Left forelimb (tissue), 1 donor: ENCODE results near the gene SMU1.
"Not testable (repeated sequence)": the region's sequence is repeated elsewhere in the genome, so short reads cannot be mapped to it uniquely, and the experiment has no call there.

Experiments
- DNase-seq: peaks from one replicate; pipeline ENCODE4 v3.0.0-alpha.2; 2018; ENCODE audit warnings: low spot score

SMU1 gene

DNA sequence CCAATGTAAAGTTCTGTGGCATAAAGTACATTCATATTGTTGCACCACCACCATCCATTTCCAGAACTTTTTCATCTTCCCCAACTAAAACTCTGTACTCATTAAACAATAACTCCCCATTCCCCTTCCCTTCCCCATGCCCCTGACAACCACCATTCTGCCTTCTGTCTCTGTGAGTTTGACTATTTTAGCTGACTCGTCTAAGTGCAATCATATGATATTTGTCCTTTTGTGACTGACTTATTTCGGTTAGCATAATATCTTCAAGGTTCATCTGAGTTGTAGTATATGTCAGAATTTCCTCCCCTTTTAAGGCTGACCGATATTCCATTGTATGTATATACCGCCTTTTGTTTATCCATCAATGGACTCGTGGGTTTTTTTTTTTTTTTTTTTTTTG is 29.0 kb upstream of the SMU1 start:
- DNase-seq, result no peak

- no peak for DNase-seq
These were observed 27.9 kb upstream of the SMU1 start for GRCh38 chr9:33104401-33104800.

- no peak for DNase-seq
These were observed 27.2 kb upstream of the SMU1 start for GRCh38 chr9:33103501-33104281.

DNA sequence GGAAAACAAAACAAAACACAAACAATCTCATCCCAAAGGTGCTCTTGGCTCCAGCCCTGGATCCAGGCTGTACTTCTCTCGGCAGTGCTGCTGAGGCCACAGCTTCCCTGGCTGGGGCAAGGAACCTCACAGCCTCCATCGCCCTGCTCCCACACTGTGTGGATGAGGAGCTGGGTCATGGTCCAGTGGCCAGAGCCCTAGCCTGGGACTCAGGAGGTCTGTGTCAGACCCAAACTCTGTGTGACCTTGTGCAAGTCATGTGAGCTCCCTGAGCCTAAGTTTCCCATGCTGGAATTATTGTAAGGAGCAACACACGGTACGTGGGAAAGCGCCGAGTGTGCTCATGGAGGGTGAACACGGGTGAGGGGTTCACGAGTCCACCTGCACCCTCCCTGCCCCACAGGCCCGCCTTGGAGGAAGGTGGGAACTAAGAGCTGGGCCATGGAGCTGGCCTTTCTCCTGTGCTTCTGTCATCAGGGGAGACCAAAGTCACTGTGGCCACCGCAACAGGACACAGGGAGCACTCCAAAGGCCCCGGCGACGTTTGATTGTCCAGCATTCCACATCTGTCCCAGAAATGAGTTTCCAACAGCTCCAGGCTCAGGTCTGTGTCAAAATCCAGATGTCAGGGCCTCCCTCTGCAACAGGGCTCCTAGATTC is 26.2 kb upstream of the SMU1 start:
- no peak for DNase-seq

DNA sequence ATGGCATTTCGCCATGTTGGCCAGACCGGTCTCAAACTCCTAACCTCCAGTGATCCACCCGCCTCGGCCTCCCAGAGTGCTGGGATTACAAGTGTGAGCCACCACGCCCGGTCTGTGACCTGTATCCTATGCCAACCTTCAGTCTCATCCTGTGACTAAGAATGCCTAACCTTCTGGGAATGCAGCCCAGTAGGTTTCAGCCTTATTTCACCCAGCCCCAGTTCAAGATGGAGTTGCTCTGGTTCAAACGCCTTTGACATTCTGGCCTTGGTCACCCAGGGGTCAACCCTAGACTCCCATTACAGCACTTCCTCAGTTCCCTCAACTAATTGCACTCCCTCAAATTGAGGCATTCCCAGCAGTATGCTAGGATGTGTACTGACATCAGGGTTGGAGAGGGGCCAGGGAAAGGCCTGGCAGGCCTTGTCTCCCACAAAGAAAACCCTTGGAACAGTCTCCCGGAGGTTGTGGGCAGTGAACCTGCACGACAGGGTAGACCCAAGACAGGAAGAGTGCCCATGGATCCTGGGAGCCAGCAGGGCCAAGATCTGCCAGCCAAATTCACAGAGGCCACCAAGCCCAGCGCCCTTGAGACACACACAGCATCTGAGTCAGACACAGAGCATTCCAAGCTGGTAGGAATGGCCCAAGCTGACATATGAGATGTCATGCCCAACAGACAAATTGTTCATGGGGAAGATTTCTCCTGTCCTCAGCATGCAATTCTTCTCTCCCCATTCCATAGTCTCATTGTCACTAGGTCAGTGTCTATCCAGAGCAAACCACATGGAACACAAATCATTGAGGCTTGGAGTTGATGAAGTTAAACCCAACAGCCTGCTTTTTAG is 24.9 kb upstream of the SMU1 start:
- DNase-seq, result no peak

DNA sequence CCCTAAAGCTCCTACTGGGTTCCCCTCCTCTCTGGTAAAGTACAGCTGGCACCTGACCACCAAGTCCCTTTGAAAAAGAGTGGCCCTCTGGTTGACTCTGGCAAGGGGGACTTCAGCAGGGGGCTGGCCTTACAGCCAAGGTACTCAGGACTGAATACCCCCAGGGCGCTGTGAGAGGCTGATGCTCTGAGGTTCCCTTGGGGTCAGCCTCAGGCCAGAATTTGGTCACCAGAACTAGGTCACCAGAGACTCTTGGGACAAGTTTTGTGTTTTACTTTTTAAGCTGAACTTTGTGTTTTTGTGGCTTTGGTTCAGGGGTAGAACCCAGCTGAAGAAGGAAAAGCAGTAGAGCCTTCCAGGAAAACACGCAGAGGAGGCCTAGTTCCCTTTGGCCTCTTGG is 23.3 kb upstream of the SMU1 start:
- DNase-seq, result no peak

GRCh38 chr9:33097192-33097591 is 20.7 kb upstream of the SMU1 start:
- no peak for DNase-seq

DNA sequence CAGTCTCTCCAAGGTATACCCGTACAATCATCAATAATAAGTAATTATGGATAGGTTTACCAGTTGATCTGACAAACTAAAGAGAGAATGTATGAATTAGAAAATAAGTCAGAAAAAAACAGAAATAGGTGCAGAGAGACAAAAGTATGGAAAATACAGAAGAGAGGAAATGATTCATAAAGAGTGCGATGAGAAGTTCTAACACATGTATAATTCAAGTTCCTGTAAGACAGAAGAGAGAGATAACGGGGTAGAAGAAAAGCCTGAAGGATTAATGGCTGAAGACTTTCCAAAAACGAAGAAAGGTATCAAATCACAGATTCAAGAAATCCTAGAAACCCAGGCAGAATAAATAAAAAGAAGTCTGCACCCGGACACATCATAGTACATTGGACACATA is 16.2 kb upstream of the SMU1 start:
- no peak for DNase-seq

GRCh38 chr9:33085672-33086071 is 9.2 kb upstream of the SMU1 start:
- not testable (repeated sequence) for DNase-seq

DNA sequence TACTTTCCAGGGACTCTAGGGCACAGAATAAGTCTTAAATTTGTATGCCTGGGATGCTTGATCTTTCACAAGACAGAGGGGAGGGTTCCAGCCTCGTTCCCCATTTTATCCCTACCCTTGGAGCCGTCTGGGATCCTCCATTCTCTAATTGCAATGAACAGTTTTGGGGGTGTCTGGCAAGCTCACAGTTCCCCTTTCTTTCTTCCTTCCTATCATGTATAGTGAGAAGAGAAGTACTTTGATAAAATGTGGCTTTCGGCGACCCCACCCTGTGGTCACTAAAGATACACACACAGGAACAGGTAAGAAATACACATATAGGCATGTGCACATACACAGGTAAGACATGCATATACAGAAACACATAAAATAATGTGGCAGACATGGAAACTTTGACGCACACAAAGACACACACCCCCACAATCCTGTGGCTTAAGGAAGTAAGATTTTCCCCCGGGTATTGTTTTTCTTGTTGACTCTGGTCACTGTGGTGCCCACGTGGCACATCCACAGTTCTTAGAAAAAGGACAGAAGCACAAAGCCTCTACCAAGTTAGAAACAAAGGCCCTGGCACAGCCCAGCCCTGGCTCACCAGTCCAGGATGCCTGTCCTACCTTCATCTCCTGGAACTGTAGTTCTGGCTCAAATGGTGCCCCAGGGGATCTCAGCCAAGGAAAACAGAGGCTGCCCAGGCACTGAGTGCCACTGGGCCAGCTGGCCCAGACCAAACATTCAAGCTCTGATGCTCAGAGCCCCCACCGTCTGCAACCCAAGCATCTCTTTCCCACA is 6.3 kb upstream of the SMU1 start:
- DNase-seq, result no peak

DNA sequence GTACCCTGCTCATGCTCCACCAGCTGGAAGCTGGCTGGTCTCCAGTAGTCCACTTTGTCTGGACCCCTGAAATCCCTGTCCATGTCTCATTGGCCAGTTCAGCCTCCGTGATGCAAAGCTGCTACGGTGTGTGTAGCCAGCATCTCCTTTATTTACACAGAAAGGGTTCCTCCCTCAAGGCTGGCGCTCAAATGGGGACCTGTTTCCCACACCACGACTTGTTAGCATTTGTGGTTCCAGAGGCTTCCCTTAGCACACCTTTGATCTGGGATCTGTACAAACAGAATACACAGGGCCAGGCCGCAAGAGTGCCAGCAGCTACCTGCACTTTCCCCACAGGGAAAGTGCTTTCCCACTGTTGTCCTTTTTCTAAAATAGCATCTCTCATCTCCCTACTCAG is 5.7 kb upstream of the SMU1 start:
- no peak for DNase-seq

DNA sequence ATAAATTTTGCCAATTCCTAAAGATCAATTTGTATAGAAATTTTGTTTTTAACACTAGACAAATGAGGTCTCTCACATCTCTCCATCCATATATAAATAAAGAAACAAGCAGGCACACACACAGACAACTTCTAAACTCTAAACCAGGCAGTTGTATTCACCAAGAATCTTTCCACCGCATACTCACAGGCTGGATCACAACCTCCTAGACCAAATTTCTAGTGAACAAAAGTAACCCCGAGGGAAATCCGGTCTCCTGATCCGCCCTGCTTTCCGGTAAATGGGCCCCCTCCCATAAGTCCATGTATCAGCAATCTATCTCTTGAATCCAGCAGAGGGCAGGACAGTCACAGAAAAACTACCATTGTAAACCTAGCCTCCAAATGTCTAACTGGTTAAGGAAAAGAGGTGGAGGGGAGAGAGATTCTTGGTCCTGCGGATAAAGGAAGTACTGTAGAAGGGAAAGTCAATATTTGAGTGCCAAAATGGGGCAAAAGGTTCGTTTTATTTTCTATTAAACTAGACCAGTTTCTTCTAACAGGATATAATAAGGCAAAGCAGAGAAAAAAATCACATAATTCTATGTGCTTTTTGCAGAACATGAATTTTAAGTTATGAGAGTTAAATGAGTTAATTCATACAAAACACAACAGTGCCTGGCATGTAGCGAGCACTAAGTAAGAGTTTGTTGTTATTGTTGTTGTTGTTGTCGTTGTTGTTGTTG is 4.8 kb upstream of the SMU1 start:
- DNase-seq, result no peak

- no peak for DNase-seq
These were observed 4.1 kb upstream of the SMU1 start for GRCh38 chr9:33080534-33080933.

GRCh38 chr9:33068991-33069390 is 7.5 kb downstream of the SMU1 start:
- DNase-seq, result no peak

- DNase-seq, result no peak
These were observed 11.1 kb downstream of the SMU1 start for GRCh38 chr9:33065157-33066076.

GRCh38 chr9:33051144-33051543 is 25.3 kb downstream of the SMU1 start:
- DNase-seq, result no peak

DNA sequence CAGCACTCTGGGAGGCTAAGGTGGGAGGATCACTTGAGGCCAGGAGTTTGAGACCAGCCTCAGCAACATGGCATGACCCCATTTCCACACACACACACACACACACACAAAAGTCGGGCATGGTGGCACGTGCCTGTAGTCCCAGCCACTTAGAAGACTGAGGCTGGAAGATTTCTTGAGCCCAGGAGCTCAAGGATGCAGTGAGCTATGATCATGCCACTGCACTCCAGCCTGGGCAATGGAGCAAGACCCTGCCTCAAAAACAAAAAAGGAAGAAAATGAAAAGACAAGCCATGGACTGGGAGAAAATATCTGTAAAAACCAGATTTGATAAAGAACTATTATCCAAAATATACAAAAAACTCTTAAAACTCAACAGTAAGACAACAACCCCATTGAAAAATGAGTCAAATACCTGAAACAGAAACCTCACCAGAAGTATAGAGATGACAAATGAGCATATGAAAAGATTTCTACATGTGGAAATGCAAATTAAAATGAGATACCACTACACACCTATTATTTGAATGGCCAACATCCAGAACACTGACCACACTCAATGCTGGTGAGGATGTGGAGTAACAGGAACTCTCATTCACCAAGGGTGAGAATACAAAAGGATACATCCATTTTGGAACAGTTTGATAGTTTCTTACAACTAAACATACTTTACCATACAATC is 26.7 kb downstream of the SMU1 start:
- no peak for DNase-seq

GRCh38 chr9:33048054-33048465 is 28.4 kb downstream of the SMU1 start:
- no peak for DNase-seq

DNA sequence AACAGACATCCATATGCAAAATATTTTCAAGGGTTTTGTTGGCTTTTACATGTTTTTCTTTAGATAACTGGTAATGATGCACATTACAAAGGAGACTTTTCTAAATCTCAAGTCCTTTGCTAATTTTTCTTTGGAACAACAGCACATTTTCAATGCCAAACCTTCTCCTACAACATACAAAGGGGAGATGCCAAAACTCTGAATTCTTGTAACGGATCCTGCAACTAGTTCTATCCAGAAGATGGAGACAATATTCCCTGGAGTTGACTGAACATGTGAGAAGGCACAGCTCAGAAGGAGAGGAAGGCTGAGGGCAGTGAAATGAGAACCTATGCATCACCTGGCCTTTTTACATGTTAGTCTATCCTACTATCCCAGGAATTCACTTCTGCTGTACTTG is 30.4 kb downstream of the SMU1 start:
- DNase-seq, result no peak
